OCI-LY7 (cell line): ENCODE results near the gene GREM2. TPM values are rescaled to one million over a fixed set of nuclear protein-coding genes. Genes with fewer than 3 reads are reported as not detected.

Experiments used
- BruUV-seq: library from RNA; stranded (reverse); fragments of 400-500 nt; replicated peaks from 2 replicates; lab custom pipeline; 2021; lab: Mats Ljungman, UMichigan
- CTCF ChIA-PET: fragments of 300-600 bp; sonication (Branson Sonifier 250); formaldehyde crosslinking; loops from one replicate; lab custom pipeline; 2022; ENCODE audit warnings: antibody characterized with exemption; ENCODE audit not compliant: unreplicated experiment; lab: Charles Lee
- POLR2A ChIA-PET: fragments of 300-600 bp; sonication (Branson Sonifier 250); formaldehyde crosslinking; loops from one replicate; lab custom pipeline; 2022; ENCODE audit warnings: antibody characterized with exemption; lab: Charles Lee
- DNase-seq: peaks from one replicate; pipeline ENCODE4 v3.0.0-alpha.2; 2015; ENCODE audit warnings: low spot score
- H2AFZ ChIP-seq: fragments of 200-600 bp; sonication (generic), shearing (Covaris generic); 2 replicates; pipeline ENCODE4 v1.6.1; 2014; ENCODE audit warnings: mild to moderate bottlenecking, antibody characterized with exemption, low read length, moderate library complexity
- H3K27ac ChIP-seq: fragments of 200-600 bp; sonication (generic); 2 replicates; pipeline ENCODE4 v1.5.1; 2014; ENCODE audit warnings: mixed run types, low read depth, mild to moderate bottlenecking, moderate library complexity, low read length, inconsistent platforms; ENCODE audit not compliant: poor library complexity, severe bottlenecking
- H3K36me3 ChIP-seq: fragments of 200-600 bp; sonication (generic); 2 replicates; pipeline ENCODE4 v1.6.1; 2014; ENCODE audit warnings: mild to moderate bottlenecking, antibody characterized with exemption, low read length, moderate library complexity, mixed read lengths; ENCODE audit not compliant: insufficient read depth
- H3K4me1 ChIP-seq: fragments of 200-600 bp; sonication (generic); 2 replicates; pipeline ENCODE4 v1.5.1; 2014; ENCODE audit warnings: mild to moderate bottlenecking, low read length; ENCODE audit not compliant: insufficient read depth, poor library complexity, severe bottlenecking
- H3K4me2 ChIP-seq: fragments of 200-600 bp; sonication (generic); 2 replicates; pipeline ENCODE4 v1.6.1; 2014; ENCODE audit warnings: mild to moderate bottlenecking, low read length
- H3K4me3 ChIP-seq: fragments of 200-600 bp; sonication (generic); 2 replicates; pipeline ENCODE4 v1.5.1; 2014; ENCODE audit warnings: mild to moderate bottlenecking, low read depth, low read length; ENCODE audit not compliant: poor library complexity, severe bottlenecking
- H3K79me2 ChIP-seq: fragments of 200-600 bp; sonication (generic); 2 replicates; pipeline ENCODE4 v1.6.1; 2016; ENCODE audit warnings: low read depth, mild to moderate bottlenecking, low read length, moderate library complexity, mixed read lengths; ENCODE audit not compliant: insufficient read depth
- H3K9me2 ChIP-seq: fragments of 200-600 bp; sonication (generic); 2 replicates; pipeline ENCODE4 v1.6.1; 2016; ENCODE audit warnings: mild to moderate bottlenecking, low read length, mixed read lengths; ENCODE audit not compliant: insufficient read depth
- H3K9me3 ChIP-seq: fragments of 200-600 bp; sonication (generic); 2 replicates; pipeline ENCODE4 v1.6.1; 2014; ENCODE audit warnings: mild to moderate bottlenecking, mixed run types, low read length, mixed read lengths
- H4K20me1 ChIP-seq: fragments of 200-600 bp; sonication (generic); 2 replicates; pipeline ENCODE4 v1.6.1; 2014; ENCODE audit warnings: mild to moderate bottlenecking, antibody characterized with exemption, low read length, moderate library complexity, mixed read lengths; ENCODE audit not compliant: insufficient read depth
- EZH2phosphoT487 ChIP-seq: fragments of 200-600 bp; sonication (generic); IDR thresholded peaks from 2 replicates; pipeline ENCODE4 v1.6.1; 2018; ENCODE audit warnings: low read depth, borderline replicate concordance, mild to moderate bottlenecking, mixed run types, antibody characterized with exemption, low read length, moderate library complexity, mixed read lengths
- intact Hi-C: fragments of 100-400 bp; cut with micrococcal nuclease; formaldehyde crosslinking; loops from one replicate; pipeline ENCODE4 v1.10.0; 2022; ENCODE audit not compliant: unreplicated experiment
- total RNA-seq, 2 experiments: library from RNA; depleted of rRNA in 1 of 2; stranded (reverse); fragments of >200 nt in 1 of 2; shearing (Covaris generic) in 1 of 2; gene quantifications; 2 replicates each; pipeline ENCODE4 v1.2.3, GENCODE V29; 2014 to 2022
- TF ChIP-seq, protein P1 (sequence below): fragments of 200-600 bp; sonication (generic); conservative IDR thresholded peaks from 2 replicates; pipeline ENCODE4 v1.5.1; 2014; ENCODE audit warnings: mild to moderate bottlenecking, antibody characterized with exemption, low read length, moderate library complexity, mixed read lengths

GREM2 gene
- total RNA-seq, 2 experiments from 2014 or later, result not detected

DNA sequence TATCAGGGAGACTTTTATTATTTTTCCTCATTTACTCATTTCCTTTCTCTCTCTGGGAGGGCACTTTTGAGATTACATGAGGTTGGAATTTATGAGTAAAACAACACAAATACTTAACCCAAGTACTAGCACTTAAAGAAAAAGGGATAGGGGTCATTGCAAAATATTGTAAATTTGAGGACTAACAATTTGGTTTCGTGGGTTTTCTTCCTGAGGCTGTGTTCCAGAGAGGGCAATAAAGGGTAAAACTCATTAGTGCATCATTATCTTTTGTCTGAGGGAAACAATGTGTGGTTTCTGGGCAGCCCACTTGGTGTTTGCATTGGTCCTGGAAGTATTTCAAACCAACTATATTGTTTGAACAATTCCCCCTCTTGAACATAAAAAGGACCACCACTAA is 96.5 kb downstream of the GREM2 start:
- Histone ChIP-seq H3K4me2 (no peak overlapping the region), H3K9me2 (no peaks in the 10 kb centered on the region), H3K4me3 (no peak overlapping the region), H3K9me3 (no peaks in the 10 kb centered on the region), H3K36me3 (no peaks in the 10 kb centered on the region), H3K79me2 (no peaks in the 10 kb centered on the region), H3K27ac (no peak overlapping the region), H3K4me1 (no peaks in the 10 kb centered on the region), H4K20me1 (no peaks in the 10 kb centered on the region), H2AFZ (no peak overlapping the region)
- POLR2A ChIA-PET, result interaction anchor here (0.7 kb wide), 2 partner anchors 84 to 495 kb away, joined by 3 read pairs; no protein-coding TSS in a partner anchor
- intact Hi-C loops, result no loop called here
- TF ChIP-seq, protein P1, sequence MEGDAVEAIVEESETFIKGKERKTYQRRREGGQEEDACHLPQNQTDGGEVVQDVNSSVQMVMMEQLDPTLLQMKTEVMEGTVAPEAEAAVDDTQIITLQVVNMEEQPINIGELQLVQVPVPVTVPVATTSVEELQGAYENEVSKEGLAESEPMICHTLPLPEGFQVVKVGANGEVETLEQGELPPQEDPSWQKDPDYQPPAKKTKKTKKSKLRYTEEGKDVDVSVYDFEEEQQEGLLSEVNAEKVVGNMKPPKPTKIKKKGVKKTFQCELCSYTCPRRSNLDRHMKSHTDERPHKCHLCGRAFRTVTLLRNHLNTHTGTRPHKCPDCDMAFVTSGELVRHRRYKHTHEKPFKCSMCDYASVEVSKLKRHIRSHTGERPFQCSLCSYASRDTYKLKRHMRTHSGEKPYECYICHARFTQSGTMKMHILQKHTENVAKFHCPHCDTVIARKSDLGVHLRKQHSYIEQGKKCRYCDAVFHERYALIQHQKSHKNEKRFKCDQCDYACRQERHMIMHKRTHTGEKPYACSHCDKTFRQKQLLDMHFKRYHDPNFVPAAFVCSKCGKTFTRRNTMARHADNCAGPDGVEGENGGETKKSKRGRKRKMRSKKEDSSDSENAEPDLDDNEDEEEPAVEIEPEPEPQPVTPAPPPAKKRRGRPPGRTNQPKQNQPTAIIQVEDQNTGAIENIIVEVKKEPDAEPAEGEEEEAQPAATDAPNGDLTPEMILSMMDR, result no peak
- no peak for DNase-seq
- no TSS peak for BruUV-seq
- CTCF ChIA-PET, result no interaction called here

DNA sequence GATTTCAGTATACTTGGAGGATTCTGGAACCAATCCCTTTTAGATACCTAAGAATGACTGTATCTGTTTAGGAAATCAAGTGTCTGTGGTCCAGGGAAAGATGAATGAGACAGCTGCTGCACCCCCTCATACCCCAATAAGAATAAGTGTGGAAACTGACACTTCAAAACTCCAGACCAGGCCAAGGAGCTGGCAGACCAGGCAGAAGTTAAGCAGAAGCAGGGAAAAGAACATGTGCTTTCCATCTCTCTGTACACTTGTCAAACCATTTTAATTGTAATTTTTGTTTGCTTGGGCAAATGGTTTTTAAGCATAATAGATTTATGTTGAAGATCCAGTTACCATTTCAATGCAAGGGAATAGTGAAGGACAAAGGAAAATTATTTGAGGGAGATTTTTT is 100.2 kb downstream of the GREM2 start:
- DNase-seq, result no peak
- no peak overlapping the region for H3K27ac ChIP-seq
- no peak overlapping the region for H2AFZ ChIP-seq
- H4K20me1 ChIP-seq, result no peaks in the 10 kb centered on the region
- no peaks in the 10 kb centered on the region for H3K9me3 ChIP-seq
- no peaks in the 10 kb centered on the region for H3K79me2 ChIP-seq
- no TSS peak for BruUV-seq
- H3K36me3 ChIP-seq, result no peaks in the 10 kb centered on the region
- H3K4me1 ChIP-seq, result no peaks in the 10 kb centered on the region
- no peaks in the 10 kb centered on the region for H3K9me2 ChIP-seq
- intact Hi-C loops, result no loop called here
- no peak overlapping the region for H3K4me3 ChIP-seq
- POLR2A ChIA-PET, result no interaction called here
- CTCF ChIA-PET, result no interaction called here
- no peak overlapping the region for H3K4me2 ChIP-seq
- no peak for TF ChIP-seq EZH2phosphoT487
- TF ChIP-seq, protein P1, result no peak

DNA sequence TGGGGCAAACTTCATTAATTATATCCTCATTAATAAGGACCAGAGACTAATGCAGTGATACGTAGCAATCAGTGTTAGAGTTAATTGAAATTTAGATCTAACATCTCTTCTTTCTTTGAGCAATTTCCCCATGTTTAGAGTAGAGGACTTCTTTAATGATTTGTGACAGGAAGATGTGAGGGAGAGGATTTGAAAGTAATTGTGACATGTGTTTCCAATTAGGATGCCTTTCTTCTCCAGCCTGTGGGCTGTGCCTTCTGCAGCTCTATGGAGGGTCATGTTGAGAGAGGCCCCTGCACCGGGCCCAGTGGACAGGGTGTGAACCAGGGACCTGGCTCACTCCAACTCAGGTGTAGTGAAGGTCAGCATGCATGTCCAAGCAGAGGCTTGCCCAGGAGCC is 103.0 kb downstream of the GREM2 start:
- Histone ChIP-seq H3K4me1 (no peaks in the 10 kb centered on the region), H3K79me2 (no peaks in the 10 kb centered on the region), H3K9me3 (no peaks in the 10 kb centered on the region), H3K4me2 (no peak overlapping the region), H4K20me1 (no peaks in the 10 kb centered on the region), H3K9me2 (no peaks in the 10 kb centered on the region), H3K4me3 (no peak overlapping the region), H3K27ac (no peak overlapping the region), H3K36me3 (no peaks in the 10 kb centered on the region), H2AFZ (no peak overlapping the region)
- intact Hi-C loops, result no loop called here
- POLR2A ChIA-PET, result interaction anchor here (0.7 kb wide), 1 partner anchor 763 kb away, joined by 4 read pairs; no protein-coding TSS in a partner anchor
- TF ChIP-seq, protein P1, result no peak
- no peak for TF ChIP-seq EZH2phosphoT487
- no peak for DNase-seq
- BruUV-seq, result no TSS peak
- CTCF ChIA-PET, result interaction anchor here (0.5 kb wide), 1 partner anchor 819 kb away, joined by 3 read pairs; no protein-coding TSS in a partner anchor
